GM19099 (cell line): ENCODE data around the gene LEKR1.

Experiments
- POLR2A ChIP-seq: IDR thresholded peaks from 3 replicates; pipeline ENCODE4 v1.6.1; 2011; ENCODE audit warnings: low read depth; ENCODE audit not compliant: insufficient read length; ENCODE audit errors: extremely low read depth

LEKR1 gene

GRCh38 chr3:156819842-156820691 is 6.1 kb upstream of the LEKR1 start:
- TF ChIP-seq POLR2A = no peak

- TF ChIP-seq POLR2A = no peak
Measured at GRCh38 chr3:156820692-156821080, 5.5 kb upstream of the LEKR1 start.

DNA sequence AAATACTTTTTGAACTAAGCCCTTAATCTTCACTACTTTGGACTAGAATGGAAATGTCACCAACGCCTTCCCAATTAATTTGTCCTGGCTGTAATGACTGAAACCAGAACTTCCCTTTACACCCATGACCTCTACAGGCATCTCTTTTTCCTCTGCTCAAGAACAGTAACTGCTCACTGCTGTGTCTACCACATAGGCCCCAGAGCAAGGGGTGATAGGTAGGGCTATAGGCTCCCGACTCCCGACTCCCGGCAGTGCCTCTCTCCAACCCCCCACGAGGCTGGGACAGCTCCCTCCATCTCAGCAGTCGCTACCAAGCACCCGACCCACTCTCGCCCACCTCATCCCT is 384 bp upstream of the LEKR1 start:
- TF ChIP-seq POLR2A = no peak

DNA sequence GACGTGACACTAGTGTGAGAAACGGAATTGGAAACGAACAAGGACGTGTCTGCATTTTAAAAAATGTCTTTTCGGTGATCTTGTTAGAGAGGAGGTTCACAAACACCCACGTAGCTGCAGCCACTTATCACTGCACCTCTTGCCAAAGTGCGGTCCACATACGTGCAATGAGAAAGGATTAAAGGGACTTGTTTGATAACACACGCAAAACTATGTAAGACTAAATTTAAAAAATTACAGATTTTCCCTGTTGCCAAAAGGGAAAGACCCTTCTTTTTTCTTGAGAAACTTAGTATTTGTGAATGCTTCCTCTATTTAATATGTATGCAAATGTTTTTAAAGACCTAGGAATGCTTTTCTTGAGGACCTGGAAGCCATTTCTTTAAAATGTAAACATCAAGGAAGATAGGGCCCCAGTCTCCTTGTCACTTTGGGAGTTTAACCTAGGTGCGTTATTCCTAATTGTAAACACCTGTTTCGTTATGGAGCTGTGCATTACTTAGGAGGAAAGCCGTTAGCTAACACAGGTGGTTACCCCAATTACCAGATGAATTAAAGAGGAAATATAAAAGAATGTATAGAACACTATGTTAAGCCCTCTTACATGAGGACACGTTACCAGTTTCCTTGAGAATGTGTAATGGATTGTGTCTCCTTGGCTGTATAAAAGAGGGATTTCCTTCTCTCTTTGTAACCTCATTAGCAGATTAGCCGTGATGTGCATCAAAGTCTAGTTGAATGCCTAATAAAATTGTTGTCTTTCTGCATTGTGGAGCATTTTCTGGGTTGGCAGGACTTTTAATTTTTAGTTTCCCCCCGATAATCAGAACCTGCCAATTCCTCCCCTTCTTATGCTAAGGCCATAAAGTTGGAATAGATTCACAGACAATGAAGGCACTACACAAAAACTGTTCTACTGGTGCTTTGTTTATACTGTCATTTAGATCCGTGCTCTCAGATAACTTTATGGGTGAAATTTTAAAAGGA is 1.0 kb downstream of the LEKR1 start:
- no peak for TF ChIP-seq POLR2A

DNA sequence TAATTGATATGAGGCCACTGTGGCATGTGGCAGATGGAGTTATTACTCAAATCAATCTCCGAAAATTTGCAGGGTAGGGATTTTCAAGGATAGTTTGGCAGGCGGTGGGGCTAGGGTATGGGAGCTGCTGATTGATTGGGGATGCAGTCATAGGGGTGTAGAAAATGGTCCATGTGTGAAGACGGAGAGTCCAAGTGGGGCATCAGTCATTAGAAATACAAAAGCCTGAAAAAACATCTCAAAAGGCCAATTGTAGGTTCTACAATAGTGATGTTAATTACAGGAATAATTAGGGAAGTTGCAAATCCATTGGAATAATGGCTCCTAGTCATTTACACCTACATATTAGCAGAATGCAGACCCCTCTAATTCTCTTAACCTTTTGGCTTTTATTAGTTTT is 4.9 kb downstream of the LEKR1 start:
- TF ChIP-seq POLR2A = no peak

GRCh38 chr3:156834435-156834834 is 8.3 kb downstream of the LEKR1 start:
- TF ChIP-seq POLR2A = no peak

- TF ChIP-seq POLR2A = no peak
Measured at GRCh38 chr3:156834962-156835535, 8.9 kb downstream of the LEKR1 start.

- no peak for TF ChIP-seq POLR2A
Measured at GRCh38 chr3:156836701-156837100, 10.5 kb downstream of the LEKR1 start.

GRCh38 chr3:156837115-156837514 is 11.0 kb downstream of the LEKR1 start:
- TF ChIP-seq POLR2A = no peak

- no peak for TF ChIP-seq POLR2A
Measured at GRCh38 chr3:156838035-156838434, 11.9 kb downstream of the LEKR1 start.

DNA sequence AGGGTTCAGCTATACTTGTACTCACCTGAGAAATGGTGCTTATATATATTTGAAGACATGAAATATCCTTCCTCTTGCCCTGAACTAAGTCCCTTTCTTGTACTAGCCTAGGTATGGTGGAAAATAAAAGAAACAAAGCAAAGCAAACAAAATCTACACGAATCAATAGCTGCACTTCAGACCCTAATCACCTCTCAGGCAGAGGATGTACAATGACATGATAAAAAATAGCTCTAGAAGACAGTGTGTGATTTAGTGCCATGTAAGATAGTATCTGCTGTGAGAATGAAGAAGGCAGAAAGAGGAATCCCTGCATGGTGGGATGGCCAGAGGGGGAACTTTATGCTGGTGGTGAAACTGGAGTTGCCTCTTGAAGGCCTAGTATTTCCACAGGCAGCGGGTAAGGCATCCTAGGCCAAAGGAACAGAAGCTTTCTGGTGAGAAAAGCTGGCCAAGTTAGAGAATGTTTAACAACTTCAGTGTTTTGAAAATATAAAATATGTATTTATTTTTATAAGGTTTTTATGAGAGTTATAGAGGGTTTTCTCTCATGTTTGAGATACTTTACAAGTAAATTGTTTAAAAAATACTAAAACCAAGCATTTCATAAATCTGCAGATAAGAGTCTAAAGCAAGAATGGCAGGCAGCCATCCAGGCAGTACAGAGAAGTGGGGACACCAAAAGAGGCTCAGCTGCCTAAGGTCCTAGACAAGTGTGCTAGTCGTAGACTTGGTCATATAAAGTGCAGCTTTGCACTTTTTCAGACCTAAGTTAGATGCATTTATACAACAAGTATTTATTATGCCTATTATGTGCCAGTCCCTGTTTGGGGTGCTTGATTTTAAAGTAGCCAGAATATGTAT is 14.9 kb downstream of the LEKR1 start:
- TF ChIP-seq POLR2A = no peak

GRCh38 chr3:156843071-156843808 is 17.1 kb downstream of the LEKR1 start:
- TF ChIP-seq POLR2A = no peak

- TF ChIP-seq POLR2A = no peak
Measured at GRCh38 chr3:156847752-156848448, 21.7 kb downstream of the LEKR1 start.

GRCh38 chr3:156859578-156859977 is 33.4 kb downstream of the LEKR1 start:
- TF ChIP-seq POLR2A = no peak

GRCh38 chr3:156860873-156861272 is 34.7 kb downstream of the LEKR1 start:
- no peak for TF ChIP-seq POLR2A
